Measurements from ENCODE around the gene SNU13.
"Not testable (repeated sequence)": the region's sequence is repeated elsewhere in the genome, so short reads cannot be mapped to it uniquely, and the experiment has no call there.

Gene SNU13

GRCh38 chr22:41638124-41638523, 50.5 kb downstream of the SNU13 start:
- no peak for DNase-seq

GRCh38 chr22:41637623-41638022, 51.0 kb downstream of the SNU13 start:
- not testable (repeated sequence) for DNase-seq

- no peak for DNase-seq
Measured at GRCh38 chr22:41636467-41636866, 52.2 kb downstream of the SNU13 start.

GRCh38 chr22:41634610-41635009, 54.1 kb downstream of the SNU13 start:
- DNase-seq, result not testable (repeated sequence)

GRCh38 chr22:41631615-41632014, 57.1 kb downstream of the SNU13 start:
- not testable (repeated sequence) for DNase-seq

GRCh38 chr22:41631115-41631514, 57.6 kb downstream of the SNU13 start:
- DNase-seq, result not testable (repeated sequence)

- DNase-seq, result no peak
Measured at GRCh38 chr22:41625577-41625976, 63.1 kb downstream of the SNU13 start.

Measured in NCI-H69 (cell line).